ENCODE measurements around the gene HERC3.

HERC3 gene

DNA sequence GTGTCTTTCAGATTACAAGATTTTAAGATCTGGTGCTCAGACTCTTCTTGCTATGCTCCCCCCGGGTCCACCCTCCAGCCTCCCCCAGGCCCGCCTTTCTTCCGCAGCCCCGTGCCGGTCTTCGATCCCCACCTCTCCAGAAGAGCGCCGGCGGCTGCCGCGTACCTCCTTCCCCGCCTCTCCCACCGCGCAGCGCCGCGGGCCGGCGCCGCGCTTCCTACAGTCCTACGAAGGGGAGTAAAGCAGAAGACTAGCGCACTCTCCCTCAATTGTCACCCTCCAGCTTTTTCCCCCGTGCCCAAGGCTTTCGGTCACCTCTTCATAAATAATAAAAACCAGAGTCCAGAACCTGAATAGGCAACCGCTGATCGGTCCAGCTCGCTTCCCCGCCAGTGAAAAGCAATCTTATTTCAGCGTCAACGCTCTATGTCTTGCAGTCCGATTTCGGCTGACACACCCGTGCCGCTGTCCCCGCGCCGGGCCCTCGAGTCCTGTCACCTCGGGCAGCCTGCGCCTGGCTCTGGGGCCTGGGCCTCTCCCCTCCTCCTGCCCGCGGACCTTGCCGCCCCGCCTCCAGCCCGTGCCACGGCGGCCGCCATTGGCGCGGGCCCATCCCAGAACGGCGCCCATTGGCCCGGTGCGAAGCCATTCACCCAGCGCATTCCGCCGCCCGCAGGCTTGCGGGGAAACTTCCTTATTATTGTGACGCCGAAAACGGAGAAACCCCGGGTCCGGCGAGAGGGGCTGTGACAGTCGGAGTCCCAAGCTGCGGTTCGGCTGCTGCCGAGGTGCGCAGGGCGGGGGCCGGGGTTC, at the start of gene HERC3:
TSS of gene HERC3 (plus strand) at position 694 of the 813 bp plus-strand sequence. CDS start 13,344 bp downstream, outside the sequence.
- DNase-seq, result peak; percentile 84

DNA sequence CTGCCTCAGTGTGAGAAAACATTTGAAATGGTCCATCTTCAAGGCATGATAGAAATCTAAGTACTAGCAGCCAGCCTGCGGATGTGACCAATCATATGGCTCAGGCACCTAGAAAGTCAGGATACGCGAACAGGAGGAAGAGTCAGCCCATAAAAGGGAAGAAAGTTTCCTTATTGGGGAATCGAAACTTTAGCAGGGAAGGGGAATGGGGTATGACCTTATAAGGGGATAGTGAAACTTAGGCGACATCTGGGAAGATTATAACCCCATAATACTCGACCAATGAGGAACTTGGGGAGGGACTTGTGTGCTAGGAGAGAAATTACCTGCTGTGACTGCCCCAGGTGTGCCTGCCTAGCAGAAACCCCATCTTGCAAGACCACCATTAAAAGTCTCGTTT, 42.5 kb upstream of the HERC3 start:
- no peak for DNase-seq

DNA sequence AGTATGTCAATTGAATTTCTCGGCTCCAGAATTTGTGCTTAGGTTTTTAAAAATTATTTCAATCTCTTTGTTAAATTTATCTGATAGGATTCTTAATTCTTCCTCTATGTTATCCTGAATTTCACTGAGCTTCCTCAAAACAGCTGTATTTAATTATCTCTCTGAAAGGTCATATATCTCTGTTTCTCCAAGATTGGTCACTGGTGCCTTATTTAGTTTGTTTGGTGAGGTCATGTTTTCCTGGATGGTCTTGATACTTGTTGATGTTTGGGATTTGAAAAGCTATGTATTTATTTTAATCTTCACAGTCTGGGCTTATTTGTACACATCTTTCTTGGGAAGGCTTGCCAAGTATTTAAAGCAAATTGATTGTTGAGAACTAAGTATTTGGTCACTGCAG, 24.7 kb upstream of the HERC3 start:
- peak; percentile 20 for DNase-seq

DNA sequence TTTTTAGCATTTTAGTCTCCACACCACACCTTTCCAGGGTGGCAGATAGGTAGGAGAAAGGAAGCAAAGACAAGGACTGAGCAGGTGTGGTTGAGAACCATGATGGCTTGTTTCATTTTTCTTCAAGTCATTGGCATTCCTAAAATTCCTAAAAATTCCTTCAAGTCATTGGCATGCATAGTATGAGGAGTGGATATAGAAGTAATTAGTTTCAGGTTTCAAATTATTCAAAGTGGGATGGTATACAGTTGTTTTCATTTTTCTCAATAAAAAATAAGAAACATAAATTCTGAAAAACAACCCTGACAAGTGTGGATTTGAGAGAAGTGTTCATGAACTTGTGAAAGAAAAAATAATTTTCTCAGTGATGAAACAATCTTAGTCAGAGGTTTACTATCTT, 22.3 kb upstream of the HERC3 start:
- DNase-seq, result peak; percentile 42

DNA sequence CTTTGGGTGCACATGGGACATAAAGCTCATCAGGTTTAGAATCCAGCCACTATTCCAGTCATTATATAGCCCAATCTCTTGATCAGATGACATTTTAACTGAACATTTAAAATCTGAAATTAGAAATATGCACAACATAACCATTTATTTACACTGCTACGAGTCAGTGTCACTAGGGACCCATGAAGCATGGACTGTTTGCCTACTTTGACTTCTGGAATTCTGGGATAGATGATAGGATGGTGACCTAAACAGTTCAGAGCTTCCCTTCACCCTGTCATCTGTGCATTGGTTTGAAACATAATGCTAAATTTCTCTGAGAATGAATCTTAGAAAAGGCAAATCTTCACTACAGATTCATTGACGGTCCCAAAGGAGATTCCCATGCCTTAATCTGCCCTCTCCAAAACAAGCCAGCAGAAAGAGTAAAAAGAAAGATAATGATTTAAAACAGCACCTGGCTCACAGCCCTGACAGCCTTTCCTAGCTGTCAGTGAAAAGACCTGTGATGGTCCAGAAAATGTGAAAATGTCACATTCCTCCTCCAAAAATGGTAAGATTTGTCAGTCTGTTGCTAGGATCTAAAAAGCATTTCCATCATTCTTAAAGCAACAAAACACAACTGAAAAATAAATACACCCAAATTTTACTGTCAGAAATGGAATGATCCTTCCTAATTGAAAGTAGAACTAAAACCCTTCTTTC, 18.9 kb upstream of the HERC3 start:
- peak; percentile 67 for DNase-seq

DNA sequence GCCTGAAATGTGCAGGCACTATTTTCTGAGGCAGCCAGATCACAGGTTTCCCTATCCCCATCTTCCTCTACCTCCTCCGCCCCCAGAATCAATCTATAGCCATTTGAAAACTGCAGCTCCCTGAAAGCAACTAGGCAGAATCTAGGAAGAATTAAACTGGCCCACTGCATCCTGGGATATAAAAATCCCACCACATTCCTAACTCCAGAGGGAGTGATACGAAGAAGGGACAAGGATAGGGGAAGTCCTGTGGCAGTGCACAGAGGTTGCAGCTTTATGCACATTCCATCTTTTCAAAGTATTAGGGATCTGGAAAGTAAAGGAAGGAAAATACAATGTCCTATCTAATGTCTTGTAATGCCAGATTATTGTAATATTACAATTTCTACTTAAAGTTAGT, 18.3 kb upstream of the HERC3 start:
- DNase-seq, result peak; percentile 45

DNA sequence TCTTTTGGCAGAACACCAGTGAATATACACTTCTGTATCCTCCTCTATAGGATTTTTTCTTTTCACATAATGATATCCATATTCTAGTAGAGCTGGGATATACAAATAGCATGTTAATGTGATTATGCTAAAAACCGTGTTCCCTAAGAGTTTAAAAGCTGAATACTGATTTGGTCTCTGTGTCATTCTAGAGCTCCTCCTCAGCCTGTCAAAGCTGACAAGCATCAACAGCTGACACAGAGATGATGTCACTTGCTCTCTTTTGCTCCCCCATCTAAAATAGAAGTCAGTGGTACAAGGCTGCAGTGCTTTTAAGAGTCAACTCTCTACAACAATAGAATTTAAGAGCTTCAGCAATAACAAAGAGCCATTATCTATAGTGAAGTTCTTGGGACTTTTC, 17.1 kb upstream of the HERC3 start:
- DNase-seq, result no peak

DNA sequence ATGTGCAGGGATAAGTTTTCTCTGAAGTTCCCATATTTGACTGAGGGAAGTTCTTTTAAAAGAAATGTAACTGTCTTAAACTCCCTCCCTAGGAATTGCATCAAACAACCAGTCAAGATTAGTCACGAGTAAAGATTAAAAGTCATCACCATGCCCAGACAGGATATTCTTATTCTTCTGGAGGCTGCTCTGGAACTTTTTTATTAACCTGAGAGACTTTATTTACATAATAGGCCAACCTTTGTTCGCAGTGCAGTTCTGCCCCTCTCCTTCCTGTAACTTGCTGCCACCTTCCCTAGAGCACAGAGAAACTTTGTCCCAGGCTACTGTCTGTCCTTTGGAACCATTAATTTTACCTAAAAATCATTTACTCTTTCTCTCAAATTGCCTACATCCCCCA, 9.8 kb upstream of the HERC3 start:
- DNase-seq, result no peak

DNA sequence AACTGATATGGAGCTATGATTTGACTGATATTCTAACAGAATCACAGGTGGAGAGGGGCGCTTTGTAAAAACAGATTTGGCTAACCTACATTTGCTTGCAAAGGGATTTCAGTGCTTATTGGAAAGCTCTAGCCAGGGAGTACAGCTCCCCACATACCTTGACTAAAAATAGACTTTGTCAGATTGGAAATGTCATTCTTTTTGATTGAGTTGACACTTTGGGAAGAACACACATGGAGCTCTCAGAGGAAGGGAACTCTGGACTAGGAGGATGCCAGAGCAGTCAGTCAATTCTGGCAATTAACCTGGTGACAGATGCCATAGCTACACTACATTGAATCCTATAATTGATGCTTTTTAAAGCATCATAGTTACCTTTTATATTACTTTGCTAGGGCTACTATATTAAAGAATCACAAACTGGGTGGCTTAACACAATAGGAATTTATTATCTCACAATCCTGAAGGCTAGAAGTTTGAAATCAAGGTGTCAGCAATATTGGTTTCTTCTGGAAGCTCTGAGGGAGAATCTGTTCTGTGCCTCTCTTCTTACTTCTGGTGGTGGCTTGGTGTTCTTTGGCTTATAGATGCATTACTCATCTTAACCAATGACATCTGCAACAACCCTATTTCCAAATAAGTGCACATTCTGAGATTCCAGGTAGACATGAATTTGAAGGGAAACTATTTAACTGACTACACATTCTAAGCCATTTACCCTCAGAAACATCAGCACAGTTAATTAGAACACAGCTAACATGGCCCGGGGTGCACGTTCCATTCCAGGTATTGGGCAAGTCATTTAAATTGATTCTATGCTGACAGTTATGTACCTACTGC, 8.4 kb upstream of the HERC3 start:
- no peak for DNase-seq

DNA sequence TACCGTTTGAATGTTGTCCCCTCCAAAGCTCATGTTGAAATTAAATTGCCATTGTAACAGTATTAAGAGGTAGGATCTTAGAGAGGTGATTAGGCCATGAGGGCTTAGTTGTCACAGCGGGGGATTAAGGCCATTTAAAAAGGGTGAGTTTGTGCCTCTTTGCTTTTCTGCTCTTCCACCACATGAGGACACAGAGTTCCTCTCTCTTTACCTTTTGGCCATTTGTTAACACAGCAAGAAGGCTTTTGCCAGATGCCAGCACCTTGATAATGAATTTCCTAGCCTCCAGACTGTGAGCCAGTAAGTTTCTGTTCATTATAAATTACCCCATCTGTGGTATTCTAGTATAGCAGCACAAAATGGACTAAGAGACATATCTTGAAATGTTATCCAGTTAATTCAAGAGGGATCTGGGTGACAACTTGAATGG, 7.8 kb upstream of the HERC3 start:
- no peak for DNase-seq

DNA sequence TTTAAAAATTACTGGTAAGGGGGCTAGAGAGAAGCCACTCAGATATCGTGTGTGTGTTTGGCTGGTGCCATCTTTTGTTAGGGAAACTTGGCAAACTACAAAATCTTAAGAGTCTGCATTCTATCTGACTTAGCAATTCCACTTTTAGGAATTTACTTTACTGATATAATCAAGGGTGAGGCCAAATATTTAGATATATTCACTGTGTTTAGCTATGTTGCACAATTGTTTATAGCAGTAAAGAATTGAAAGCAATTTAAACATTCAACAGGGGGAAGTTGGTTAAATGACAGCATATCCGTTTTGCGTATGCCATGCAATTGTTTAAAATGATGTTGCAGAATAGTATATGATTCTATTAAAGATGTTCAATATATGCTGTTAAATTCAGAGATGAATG, 6.4 kb upstream of the HERC3 start:
- no peak for DNase-seq

DNA sequence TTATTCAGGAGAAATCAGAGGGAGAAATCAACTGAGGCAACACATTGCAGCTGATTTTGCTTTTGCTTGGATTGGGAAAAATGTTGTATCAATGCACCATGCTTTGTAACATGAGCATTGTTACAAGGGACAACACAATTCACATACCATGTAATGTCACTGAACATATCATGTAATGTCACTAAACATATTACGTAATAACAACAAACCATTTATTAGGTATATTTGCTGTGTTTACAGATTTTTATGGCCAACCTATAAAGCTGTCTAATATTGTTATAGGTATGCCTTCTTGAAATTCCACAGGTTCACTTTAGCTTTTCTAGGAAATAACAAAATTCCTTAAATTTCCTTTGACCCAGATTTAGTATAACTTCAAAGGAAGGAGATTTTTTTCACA, 5.0 kb upstream of the HERC3 start:
- DNase-seq, result no peak

DNA sequence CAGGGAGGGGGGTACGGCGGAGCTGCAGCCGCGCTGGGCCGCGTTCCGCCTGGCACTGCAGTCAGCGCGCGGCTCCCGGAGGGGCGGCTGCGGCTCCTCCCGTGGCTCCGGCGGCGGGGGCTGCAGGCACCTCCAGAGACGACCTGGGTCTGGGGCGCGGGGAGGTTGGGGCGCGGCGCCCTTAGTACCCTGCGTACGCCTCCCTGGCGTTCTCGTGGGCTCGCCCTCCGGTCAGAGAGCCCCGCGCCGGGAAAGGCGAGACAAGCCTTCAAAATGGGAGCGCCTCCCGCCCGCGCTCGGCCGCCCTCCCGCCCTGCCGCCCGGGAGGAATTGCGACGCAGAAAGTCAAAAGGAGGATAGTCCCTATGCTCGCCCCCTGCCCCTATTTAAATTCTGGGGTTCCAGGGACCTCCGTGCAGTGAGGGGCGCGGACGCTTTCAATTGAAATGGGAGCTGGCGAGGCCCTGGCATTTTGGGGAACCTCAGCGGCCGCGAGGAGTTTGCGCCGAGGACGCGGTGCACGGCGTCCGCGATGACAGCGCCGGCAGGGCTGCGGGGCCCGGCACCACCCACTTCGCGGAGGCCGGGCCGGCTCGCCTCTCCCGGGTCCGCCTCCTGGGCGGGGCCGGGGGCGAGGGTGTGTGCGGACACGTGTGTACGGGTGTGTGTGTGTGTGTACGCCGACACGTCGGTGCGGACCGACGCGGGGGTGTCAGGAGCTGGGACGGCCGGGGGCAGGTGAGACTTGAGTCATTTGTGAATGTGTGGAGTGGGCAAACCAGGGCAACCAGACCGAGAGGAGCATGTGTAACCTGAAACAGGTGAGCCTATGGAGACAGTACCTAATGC, 544 bp downstream of the HERC3 start:
- DNase-seq, result peak; percentile 71

DNA sequence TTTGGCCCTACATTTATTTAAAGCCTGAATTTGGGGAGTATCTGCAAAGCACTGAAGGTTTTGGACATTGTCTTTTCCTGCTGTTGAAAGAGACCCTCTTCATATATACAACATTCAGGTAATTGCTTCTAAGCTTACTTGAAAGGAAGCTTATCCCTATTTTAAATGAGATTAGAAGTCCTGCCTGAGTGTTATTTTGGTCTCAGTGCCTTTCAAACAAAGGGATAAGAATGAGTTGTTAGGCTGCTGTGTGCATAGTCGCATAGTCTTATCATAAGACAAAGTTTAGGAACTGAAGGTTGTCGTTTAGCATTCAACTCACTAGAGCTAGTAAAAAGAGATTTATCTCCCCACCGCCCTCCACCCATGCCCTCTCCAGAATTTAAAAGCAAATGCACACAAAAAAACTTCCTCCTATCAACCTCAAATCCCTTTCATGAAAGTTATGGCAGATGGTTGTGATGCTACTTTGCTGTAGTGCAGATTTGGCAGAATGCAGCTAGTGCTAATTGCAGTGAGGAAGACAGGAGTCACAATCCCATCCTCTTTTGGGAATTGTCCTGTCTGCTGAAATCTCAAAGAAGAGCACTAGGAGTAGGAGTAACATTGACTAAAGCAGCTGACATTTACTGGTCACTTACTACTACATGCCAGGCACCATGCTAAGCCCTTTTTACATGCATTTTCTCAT, 5.8 kb downstream of the HERC3 start:
- DNase-seq, result no peak

DNA sequence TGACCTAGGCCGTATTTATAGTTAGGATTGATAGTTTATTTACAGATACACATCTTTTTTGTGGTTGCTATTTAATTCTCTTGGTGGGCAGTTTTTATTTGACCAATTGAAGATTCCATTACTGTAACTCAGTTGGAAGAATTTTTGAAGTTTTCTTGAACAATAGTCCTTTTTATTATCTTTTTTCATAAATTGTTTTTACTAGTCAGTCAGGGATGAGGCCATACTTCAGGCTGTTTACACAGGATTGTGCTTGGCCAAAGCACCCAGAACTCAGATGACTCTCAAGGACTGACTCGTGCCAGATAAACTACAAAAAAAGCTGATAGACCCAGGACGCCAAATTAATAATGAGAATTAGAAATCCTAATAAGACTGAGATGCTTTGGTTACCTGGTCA, 7.0 kb downstream of the HERC3 start:
- DNase-seq, result no peak

DNA sequence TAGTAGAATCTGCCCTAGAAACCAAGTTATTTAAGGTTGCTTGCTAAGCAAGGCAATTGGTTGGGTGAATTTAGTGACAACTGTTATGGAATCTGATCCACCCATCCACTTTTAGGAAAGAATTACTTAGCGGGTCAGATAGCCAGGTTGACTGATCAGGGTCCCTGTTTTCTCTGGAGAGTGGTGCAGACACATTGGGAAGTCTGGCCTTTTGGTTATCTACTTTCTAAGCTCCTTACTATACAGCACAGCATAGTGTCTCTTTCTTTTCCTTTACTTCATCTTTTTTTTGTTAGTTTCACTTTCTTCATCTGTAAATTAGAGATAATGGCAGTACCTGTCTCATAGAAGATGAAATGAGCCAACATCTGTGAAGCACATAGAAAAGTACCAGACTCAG, 7.4 kb downstream of the HERC3 start:
- DNase-seq, result no peak

DNA sequence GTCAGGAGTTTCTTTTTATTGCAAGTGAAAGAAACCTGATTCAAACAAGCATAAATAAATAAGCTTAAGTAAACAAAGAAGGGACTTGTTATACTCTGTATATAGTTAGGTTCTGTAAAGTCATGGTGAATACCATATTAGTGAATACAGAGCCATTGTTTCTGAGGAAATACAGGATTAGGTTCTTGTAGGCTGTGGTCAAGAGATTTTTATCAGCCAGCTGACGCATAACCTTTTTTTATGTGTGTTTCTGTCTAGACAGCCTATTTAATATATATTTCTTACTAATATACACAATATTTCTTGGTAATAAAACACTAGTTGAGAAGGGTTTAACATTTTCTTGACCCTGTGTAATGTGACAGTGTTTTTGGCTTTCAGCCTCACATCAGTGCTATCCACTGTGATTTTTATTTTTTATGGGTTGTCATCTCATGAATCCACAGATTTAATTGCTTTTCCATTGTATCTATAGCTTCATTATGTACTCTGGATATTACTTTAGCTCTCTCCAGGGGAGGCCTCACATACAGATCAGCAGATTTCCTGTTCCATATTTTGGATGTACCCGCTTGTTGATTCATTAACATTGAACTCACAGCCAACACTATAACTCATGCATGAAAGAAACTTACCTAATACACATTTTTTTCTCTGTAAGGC, 8.0 kb downstream of the HERC3 start:
- DNase-seq, result peak; percentile 87

DNA sequence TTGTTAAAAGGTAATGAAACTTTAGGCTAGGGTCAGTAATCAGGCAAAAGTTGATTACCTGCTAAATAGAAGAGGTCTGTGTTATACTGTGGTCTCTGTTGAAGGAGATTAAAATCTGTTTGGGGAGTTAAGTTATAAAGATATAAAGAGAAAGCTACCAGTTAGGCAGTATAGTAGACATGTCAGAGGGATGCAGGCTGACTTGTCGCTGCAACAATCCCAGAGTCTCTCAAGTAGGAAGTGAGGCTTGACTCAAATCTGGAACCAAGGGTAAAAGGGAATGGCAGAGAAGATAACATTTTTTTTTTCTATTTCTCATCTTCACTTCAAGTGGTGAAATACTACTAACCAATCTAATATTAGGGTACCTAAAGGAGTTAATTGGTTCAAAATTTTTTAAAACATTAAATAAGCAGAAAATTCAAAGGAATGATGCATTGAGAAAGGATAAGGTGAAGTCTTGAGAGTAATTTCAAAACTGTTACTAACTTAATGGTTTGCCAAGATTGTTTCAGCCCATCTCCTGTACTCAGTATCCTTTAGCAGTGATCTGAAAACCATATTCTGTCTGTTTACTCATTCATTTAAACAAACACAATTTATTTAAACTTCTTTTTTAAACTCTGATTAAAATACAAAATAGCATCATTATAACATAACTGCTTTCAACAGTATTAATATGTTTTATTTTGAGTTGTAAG, 12.8 kb downstream of the HERC3 start:
- no peak for DNase-seq

DNA sequence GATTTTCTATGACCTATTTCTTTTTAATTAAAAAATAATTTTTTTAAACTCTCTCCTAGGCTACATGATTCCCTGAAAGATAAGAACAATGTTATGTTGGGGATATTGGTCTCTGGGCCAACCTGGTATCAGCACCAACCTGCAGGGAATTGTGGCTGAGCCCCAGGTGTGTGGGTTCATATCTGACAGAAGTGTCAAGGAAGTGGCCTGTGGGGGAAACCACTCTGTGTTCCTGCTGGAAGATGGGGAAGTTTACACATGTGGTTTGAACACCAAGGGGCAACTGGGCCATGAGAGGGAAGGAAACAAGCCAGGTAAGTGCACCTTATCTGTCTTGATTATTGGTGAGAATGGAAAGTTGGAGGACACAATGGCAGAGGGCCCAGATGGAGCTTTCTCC, 13.5 kb downstream of the HERC3 start:
- no peak for DNase-seq

DNA sequence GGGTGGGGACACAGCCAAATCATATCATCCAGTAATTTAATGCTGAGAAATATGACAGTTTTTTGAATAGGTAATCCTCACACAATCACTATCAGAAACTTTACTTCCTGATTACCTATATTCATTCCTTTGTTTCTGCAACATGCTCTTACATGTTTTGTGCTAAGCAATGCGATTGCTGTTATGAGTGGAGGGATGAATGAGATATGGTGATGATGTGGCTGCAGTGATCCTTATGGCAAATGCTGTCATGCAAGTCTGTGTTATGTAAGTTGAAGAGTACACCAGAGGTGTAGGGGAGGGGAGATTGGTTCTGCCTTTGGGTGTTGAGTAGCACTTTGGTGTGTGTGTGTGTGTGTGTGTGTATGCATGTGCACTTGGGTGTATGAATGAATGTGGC, 14.6 kb downstream of the HERC3 start:
- no peak for DNase-seq

DNA sequence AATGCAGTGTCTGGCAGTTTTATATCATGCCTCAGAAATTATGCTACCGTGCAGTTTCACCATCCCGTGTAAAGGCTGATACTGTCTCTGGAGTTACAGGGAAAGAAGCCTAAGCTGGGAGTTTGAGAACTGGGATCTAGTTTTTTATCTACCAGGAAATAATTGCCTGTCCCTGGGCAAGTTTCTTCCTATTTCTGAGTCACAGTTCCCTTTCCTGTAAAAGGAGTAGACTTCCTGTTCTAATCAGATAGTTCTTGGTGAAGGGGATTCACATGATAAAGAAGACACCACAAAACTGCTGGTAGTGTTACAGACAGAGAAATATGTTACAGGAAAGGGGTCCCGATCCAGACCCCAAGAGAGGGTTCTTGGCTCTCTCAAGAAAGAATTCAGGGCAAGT, 17.1 kb downstream of the HERC3 start:
- no peak for DNase-seq
